IMR-90 (cell line): ENCODE results near the gene VPS35L. TPM values are rescaled to one million over a fixed set of nuclear protein-coding genes. Genes with fewer than 3 reads are reported as not detected.

Experiments
- ATAC-seq: fragments of 200-7000 bp; cut with Tn5 transposase; 2 replicates; pipeline ENCODE4 v1.9.1; 2020; ENCODE audit warnings: low read depth, mild to moderate bottlenecking, moderate library complexity
- BruUV-seq: library from RNA; stranded (reverse); fragments of 400-500 nt; replicated peaks from 2 replicates; lab custom pipeline; 2021; lab: Mats Ljungman, UMichigan
- CTCF ChIA-PET: fragments of 300-600 bp; formaldehyde crosslinking; extraction: SDS; loops from one replicate; lab custom pipeline; 2021; ENCODE audit warnings: antibody characterized with exemption; lab: Yijun Ruan, JAX
- POLR2A ChIA-PET: fragments of 300-600 bp; sonication (Branson Sonifier 250); formaldehyde crosslinking; loops from one replicate; lab custom pipeline; 2022; ENCODE audit warnings: antibody characterized with exemption; ENCODE audit not compliant: unreplicated experiment; lab: Charles Lee
- DNase-seq: peaks from one replicate; pipeline ENCODE4 v3.0.0; 2013
- H2AFZ ChIP-seq: replicated peaks from 2 replicates; pipeline ENCODE3; 2013; ENCODE audit warnings: low read length, mild to moderate bottlenecking; ENCODE audit not compliant: poor library complexity
- H2AK5ac ChIP-seq: 2 replicates; pipeline ENCODE4 v1.6.1; 2013; ENCODE audit warnings: low read depth, low read length, inconsistent platforms
- H2AK9ac ChIP-seq: replicated peaks from 2 replicates; pipeline ENCODE3; 2013; ENCODE audit warnings: mild to moderate bottlenecking, low read depth, low read length, moderate library complexity; ENCODE audit not compliant: poor library complexity
- H2BK120ac ChIP-seq: 2 replicates; pipeline ENCODE4 v1.6.1; 2013; ENCODE audit warnings: low read depth, low read length, inconsistent platforms
- H2BK15ac ChIP-seq: 3 replicates; pipeline ENCODE4 v1.6.1; 2013; ENCODE audit warnings: low read depth, low read length, inconsistent platforms
- H2BK20ac ChIP-seq: 2 replicates; pipeline ENCODE4 v1.6.1; 2013; ENCODE audit warnings: low read depth, mild to moderate bottlenecking, inconsistent platforms, low read length, moderate library complexity
- H2BK5ac ChIP-seq: 2 replicates; pipeline ENCODE4 v1.6.1; 2013; ENCODE audit warnings: mild to moderate bottlenecking, low read depth, low read length, inconsistent platforms; ENCODE audit not compliant: poor library complexity, severe bottlenecking
- H3K14ac ChIP-seq: replicated peaks from 2 replicates; pipeline ENCODE4 v1.6.1; 2013; ENCODE audit warnings: low read depth, low read length, inconsistent platforms
- H3K18ac ChIP-seq: 2 replicates; pipeline ENCODE4 v1.6.1; 2013; ENCODE audit warnings: low read depth, low read length, control low read depth
- H3K23ac ChIP-seq: 2 replicates; pipeline ENCODE4 v1.6.1; 2013; ENCODE audit warnings: low read depth, low read length, inconsistent platforms
- H3K27ac ChIP-seq: 2 replicates; pipeline ENCODE4 v1.5.1; 2013; ENCODE audit warnings: mild to moderate bottlenecking, control low read depth, low read length; ENCODE audit not compliant: insufficient read depth
- H3K27me3 ChIP-seq: 2 replicates; pipeline ENCODE4 v1.6.1; 2013; ENCODE audit warnings: low read length; ENCODE audit not compliant: control insufficient read depth, insufficient read depth
- H3K36me3 ChIP-seq: 2 replicates; pipeline ENCODE4 v1.6.1; 2013; ENCODE audit warnings: low read length, mixed read lengths; ENCODE audit not compliant: control insufficient read depth, insufficient read depth
- H3K4ac ChIP-seq: 2 replicates; pipeline ENCODE4 v1.6.1; 2013; ENCODE audit warnings: low read depth, low read length, inconsistent platforms
- H3K4me1 ChIP-seq: 2 replicates; pipeline ENCODE4 v1.6.1; 2013; ENCODE audit warnings: low read length, mixed read lengths; ENCODE audit not compliant: control insufficient read depth, insufficient read depth
- H3K4me2 ChIP-seq: 2 replicates; pipeline ENCODE4 v1.6.1; 2013; ENCODE audit warnings: low read depth, mild to moderate bottlenecking, control low read depth, low read length, moderate library complexity
- H3K4me3 ChIP-seq: 2 replicates; pipeline ENCODE4 v1.5.1; 2013; ENCODE audit warnings: low read depth, mild to moderate bottlenecking, control low read depth, low read length, moderate library complexity; ENCODE audit not compliant: insufficient read depth
- H3K56ac ChIP-seq: 2 replicates; pipeline ENCODE4 v1.6.1; 2013; ENCODE audit warnings: low read length, inconsistent platforms; ENCODE audit not compliant: insufficient read depth; ENCODE audit errors: extremely low read depth
- H3K79me1 ChIP-seq, 2 experiments: 2 replicates each; pipeline ENCODE4 v1.6.1; 2013; ENCODE audit warnings: low read length in 2 of 2, inconsistent platforms in 1 of 2, low read depth in 1 of 2
- H3K9ac ChIP-seq: 2 replicates; pipeline ENCODE4 v1.6.1; 2013; ENCODE audit warnings: low read depth, low read length, control low read depth
- H3K9me1 ChIP-seq: 2 replicates; pipeline ENCODE4 v1.6.1; 2013; ENCODE audit warnings: low read length, inconsistent platforms; ENCODE audit not compliant: insufficient read depth
- H3K9me3 ChIP-seq: 2 replicates; pipeline ENCODE4 v1.6.1; 2013; ENCODE audit warnings: low read length; ENCODE audit not compliant: control insufficient read depth, insufficient read depth
- H4K20me1 ChIP-seq: 2 replicates; pipeline ENCODE4 v1.6.1; 2013; ENCODE audit warnings: low read length, inconsistent platforms; ENCODE audit not compliant: insufficient read depth
- H4K5ac ChIP-seq: 2 replicates; pipeline ENCODE4 v1.6.1; 2013; ENCODE audit warnings: mild to moderate bottlenecking, low read depth, low read length, control low read depth
- H4K8ac ChIP-seq, 2 experiments: 2 replicates each; pipeline ENCODE4 v1.6.1; 2013; ENCODE audit warnings: low read depth in 2 of 2, low read length in 2 of 2, control low read depth in 1 of 2, inconsistent platforms in 1 of 2
- H4K91ac ChIP-seq: 2 replicates; pipeline ENCODE4 v1.6.1; 2013; ENCODE audit warnings: low read depth, low read length, inconsistent platforms; ENCODE audit not compliant: insufficient read depth
- BHLHE40 ChIP-seq: fragments of 150-350 bp; IDR thresholded peaks from 2 replicates; pipeline ENCODE4 v1.6.1; 2016; ENCODE audit warnings: mild to moderate bottlenecking, low read depth, low read length
- CEBPB ChIP-seq: IDR thresholded peaks from 2 replicates; pipeline ENCODE4 v1.6.1; 2012; ENCODE audit warnings: low read depth, low read length, improper control_type of control experiment
- CHD1 ChIP-seq: IDR thresholded peaks from 2 replicates; pipeline ENCODE4 v1.6.1; 2012; ENCODE audit warnings: low read depth, low read length, improper control_type of control experiment
- FOS ChIP-seq: fragments of 150-350 bp; IDR thresholded peaks from 2 replicates; pipeline ENCODE4 v1.6.1; 2016; ENCODE audit warnings: low read depth, low read length
- MAZ ChIP-seq: IDR thresholded peaks from 2 replicates; pipeline ENCODE4 v1.6.1; 2012; ENCODE audit warnings: low read depth, mild to moderate bottlenecking, low read length, improper control_type of control experiment, moderate library complexity, borderline replicate concordance
- MXI1 ChIP-seq: IDR thresholded peaks from 2 replicates; pipeline ENCODE4 v1.6.1; 2012; ENCODE audit warnings: low read depth, mild to moderate bottlenecking, low read length, moderate library complexity, borderline replicate concordance
- NFE2L2 ChIP-seq: fragments of 150-350 bp; IDR thresholded peaks from 2 replicates; pipeline ENCODE4 v1.6.1; 2016; ENCODE audit warnings: low read depth, mild to moderate bottlenecking, low read length
- POLR2A ChIP-seq: IDR thresholded peaks from 2 replicates; pipeline ENCODE4 v1.6.1; 2012; ENCODE audit warnings: mild to moderate bottlenecking, low read depth, low read length
- RAD21 ChIP-seq: IDR thresholded peaks from 2 replicates; pipeline ENCODE4 v1.6.1; 2012; ENCODE audit warnings: low read length, improper control_type of control experiment
- RCOR1 ChIP-seq: IDR thresholded peaks from 2 replicates; pipeline ENCODE4 v1.6.1; 2012; ENCODE audit warnings: mild to moderate bottlenecking, low read length, improper control_type of control experiment; ENCODE audit not compliant: insufficient replicate concordance
- RFX5 ChIP-seq: IDR thresholded peaks from 2 replicates; pipeline ENCODE4 v1.8.0; 2012; ENCODE audit warnings: low read depth, mild to moderate bottlenecking, low read length, moderate library complexity
- SMC3 ChIP-seq: fragments of 150-350 bp; IDR thresholded peaks from 2 replicates; pipeline ENCODE4 v1.6.1; 2016; ENCODE audit warnings: low read depth, mild to moderate bottlenecking, antibody characterized with exemption, low read length, moderate library complexity
- WGBS, 2 experiments: methylation state at CpG; one replicate each; pipeline versions ENCODE4 v1.1.5 to v1.1.7; 2013; ENCODE audit warnings: missing lambda C conversion rate in 2 of 2; ENCODE audit not compliant: insufficient read length in 1 of 2; ENCODE audit errors: extremely low coverage in 2 of 2; 5-methylcytosine and 5-hydroxymethylcytosine counted together
- dilution Hi-C: fragments of 300-500 bp; cut with HindIII; formaldehyde crosslinking; loops from one replicate; pipeline ENCODE4 v1.14.3; 2018; ENCODE audit warnings: low sequenced_read_pairs; ENCODE audit not compliant: unreplicated experiment
- in situ Hi-C: fragments of 300-500 bp; cut with MboI; formaldehyde crosslinking; loops from 3 replicates; pipeline ENCODE4 v1.14.3; 2019; ENCODE audit warnings: low sequenced_read_pairs, inconsistent platforms, mixed read lengths
- intact Hi-C: fragments of 100-400 bp; cut with micrococcal nuclease; formaldehyde crosslinking; loops from 2 replicates; pipeline ENCODE4 v1.10.0; 2022
- polyA plus RNA-seq, 3 experiments: library from polyadenylated mRNA; depleted of rRNA; stranded (reverse); fragments of >200 nt; gene quantifications; 2 replicates each; pipeline ENCODE4 v1.2.3, GENCODE V29; 2012; ENCODE audit warnings: low replicate concordance in 1 of 3
- total RNA-seq: library from RNA; depleted of rRNA; stranded (reverse); fragments of >200 nt; gene quantifications from 2 replicates; pipeline ENCODE4 v1.2.3, GENCODE V29; 2012
- TF ChIP-seq, protein P1 (sequence below): fragments of 150-350 bp; IDR thresholded peaks from 2 replicates; pipeline ENCODE4 v1.6.1; 2017; ENCODE audit warnings: mild to moderate bottlenecking, antibody characterized with exemption, low read length, low read depth

VPS35L gene
- total and polyA plus RNA-seq, 2 of the 4 experiments (the other 2 are of a cell fraction): 28.0 to 40.1 TPM

DNA sequence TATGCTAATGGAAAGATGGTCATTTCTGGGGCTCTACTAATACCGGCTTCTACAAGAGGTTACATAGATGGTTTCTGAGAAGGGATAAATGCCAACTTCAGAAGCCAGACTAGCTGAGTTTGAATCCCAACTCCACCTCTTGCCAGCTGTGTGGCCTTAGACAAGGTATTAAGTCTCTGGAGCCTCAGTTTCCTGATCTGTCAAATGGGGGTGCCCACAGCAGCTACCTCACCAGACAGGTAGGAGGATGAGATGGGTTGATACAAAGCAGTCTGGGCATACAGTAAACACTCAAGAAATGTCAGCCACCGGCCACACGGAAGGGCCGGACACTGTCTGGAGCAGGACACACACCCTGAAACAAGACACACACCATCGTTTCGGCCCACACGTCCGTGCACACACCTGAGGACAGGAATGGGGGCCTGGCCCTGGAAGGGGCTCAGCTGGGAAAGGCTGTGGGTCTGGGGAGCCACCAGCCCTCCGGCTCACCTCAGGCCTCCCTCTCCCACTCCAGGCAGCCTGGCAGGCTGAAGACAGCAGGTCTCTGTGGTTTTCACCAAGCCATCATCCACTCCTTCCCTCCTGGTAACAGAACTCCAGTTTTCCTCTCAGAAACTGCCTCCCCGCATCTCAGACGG, 157.0 kb downstream of the VPS35L start:
- H3K14ac ChIP-seq: no peak overlapping the region
- dilution Hi-C loops (no loop called here), intact Hi-C loops (loop anchor here (10.0 kb wide), 1 partner anchor 108 kb away; no protein-coding TSS in a partner anchor), in situ Hi-C loops (loop anchor here (25.0 kb wide), 1 partner anchor 600 kb away; the partner anchor contains the start of gene ITPRIPL2)
- H3K79me1 ChIP-seq: peaks cover 46 to 83% of the 10 kb centered on the region in 2 experiments
- no peaks in the 10 kb centered on the region for H3K27me3 ChIP-seq
- peak overlapping the region; percentile 48 for H2AFZ ChIP-seq
- POLR2A ChIA-PET: no interaction called here
- H3K4me1 ChIP-seq: peaks cover 4% of the 10 kb centered on the region; the same call in 1 of the 2 replicates
- H4K5ac ChIP-seq: no peak overlapping the region
- H2BK5ac ChIP-seq: no peak overlapping the region
- peaks cover 9% of the 10 kb centered on the region for H3K9me1 ChIP-seq
- H3K9me3 ChIP-seq: no peaks in the 10 kb centered on the region
- CTCF ChIA-PET: no interaction called here
- H3K27ac ChIP-seq: no peak overlapping the region
- no peak overlapping the region for H2AK9ac ChIP-seq
- H3K4ac ChIP-seq: no peak overlapping the region
- no peak overlapping the region for H2BK120ac ChIP-seq
- no peak overlapping the region for H3K4me3 ChIP-seq
- H4K8ac ChIP-seq: no peak overlapping the region
- H3K56ac ChIP-seq: no peak overlapping the region
- no peak overlapping the region for H3K23ac ChIP-seq
- WGBS, 2 experiments: 100% methylated on average over 1 of the region's 11 CpGs; no CpG with 5 or more reads in 1 of the 2 experiments
- H2BK20ac ChIP-seq: no peak overlapping the region
- no peak overlapping the region for H3K18ac ChIP-seq
- H3K36me3 ChIP-seq: peaks cover 41% of the 10 kb centered on the region
- H4K20me1 ChIP-seq: peaks cover 9% of the 10 kb centered on the region
- H4K91ac ChIP-seq: no peak overlapping the region
- no peak overlapping the region for H3K4me2 ChIP-seq
- no TSS peak for BruUV-seq
- no peak overlapping the region for H2AK5ac ChIP-seq
- H2BK15ac ChIP-seq: no peak overlapping the region
- no peak overlapping the region for H3K9ac ChIP-seq
- DNase-seq (no peak), ATAC-seq (no peak)
- TF ChIP-seq CHD1 (no peak), BHLHE40 (no peak), POLR2A (no peak), MXI1 (no peak), FOS (no peak), RAD21 (no peak), NFE2L2 (no peak), RCOR1 (no peak), CEBPB (no peak), RFX5 (no peak), MAZ (no peak), SMC3 (no peak)
- TF ChIP-seq, protein P1, sequence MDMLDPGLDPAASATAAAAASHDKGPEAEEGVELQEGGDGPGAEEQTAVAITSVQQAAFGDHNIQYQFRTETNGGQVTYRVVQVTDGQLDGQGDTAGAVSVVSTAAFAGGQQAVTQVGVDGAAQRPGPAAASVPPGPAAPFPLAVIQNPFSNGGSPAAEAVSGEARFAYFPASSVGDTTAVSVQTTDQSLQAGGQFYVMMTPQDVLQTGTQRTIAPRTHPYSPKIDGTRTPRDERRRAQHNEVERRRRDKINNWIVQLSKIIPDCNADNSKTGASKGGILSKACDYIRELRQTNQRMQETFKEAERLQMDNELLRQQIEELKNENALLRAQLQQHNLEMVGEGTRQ: no peak
